Tongue (tissue), 2 donors: Measurements from ENCODE around the gene COBL. TPM values are rescaled to one million over a fixed set of nuclear protein-coding genes. Genes with fewer than 3 reads are reported as not detected.

Experiments
- DNase-seq: peaks from one replicate; pipeline ENCODE4 v3.0.0-alpha.2; 2015
- total RNA-seq: library from RNA; depleted of rRNA; stranded (reverse); fragments of >200 nt; gene quantifications from one replicate; pipeline ENCODE4 v1.2.3, GENCODE V29; 2014

Gene COBL
- total RNA-seq, 1 donor from 2014 or later, result 87.7 TPM

DNA sequence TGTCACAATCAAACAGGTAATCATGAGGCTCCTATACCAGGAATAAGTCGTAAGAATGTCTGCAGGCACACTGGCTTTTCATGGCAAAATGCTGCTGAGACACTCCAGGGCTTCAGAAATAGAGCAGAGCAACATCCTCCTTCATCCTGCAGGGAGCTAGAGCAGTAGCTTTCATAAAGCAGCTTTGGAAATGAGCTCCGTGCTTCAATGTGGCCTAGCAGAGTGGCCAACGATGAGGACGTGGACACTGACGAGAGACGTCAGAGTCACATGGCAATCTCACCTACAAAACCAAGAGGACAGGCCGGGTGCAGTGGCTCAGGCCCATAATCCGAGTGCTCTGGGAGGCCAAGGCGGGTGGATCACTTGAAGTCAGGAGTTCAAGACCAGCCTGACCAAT, 9.8 kb downstream of the COBL start:
- DNase-seq, result no peak

DNA sequence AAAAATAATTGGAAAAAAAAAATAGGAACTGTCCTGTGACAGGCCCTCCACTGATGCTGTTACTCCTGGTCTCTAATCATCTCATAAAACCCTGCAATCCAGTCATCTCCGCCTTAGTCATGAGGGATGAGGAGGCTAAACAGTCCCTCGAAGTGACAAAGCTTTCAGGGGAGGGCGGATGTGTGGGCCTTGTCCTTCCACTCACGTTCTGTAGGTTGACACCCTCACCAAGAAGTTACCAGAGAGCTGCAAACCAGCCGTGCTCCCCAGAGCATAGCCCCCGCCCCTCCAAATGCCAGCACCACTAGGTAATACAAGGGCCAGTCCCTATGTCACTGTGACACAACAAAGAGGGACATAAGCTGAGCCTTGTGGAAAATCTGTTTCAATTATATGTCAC, 11.9 kb downstream of the COBL start:
- DNase-seq, result no peak

DNA sequence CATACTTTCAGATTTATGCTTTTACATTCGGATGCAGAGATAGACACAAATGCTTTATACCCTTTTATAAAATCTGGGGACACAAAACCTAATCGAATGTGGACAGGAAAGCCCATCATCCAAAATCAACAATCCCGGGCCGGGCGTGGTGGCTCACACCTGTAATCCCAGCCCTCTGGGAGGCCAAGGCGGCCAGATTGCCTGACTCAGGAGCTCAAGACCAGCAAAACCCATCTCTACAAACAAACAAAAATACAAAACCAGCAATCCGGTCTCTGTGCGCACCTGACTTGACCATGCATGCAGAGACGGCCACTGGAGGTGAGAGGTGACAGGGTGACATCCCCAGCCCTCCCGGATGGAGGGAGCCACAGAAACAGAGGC, 13.5 kb downstream of the COBL start:
- DNase-seq, result no peak

DNA sequence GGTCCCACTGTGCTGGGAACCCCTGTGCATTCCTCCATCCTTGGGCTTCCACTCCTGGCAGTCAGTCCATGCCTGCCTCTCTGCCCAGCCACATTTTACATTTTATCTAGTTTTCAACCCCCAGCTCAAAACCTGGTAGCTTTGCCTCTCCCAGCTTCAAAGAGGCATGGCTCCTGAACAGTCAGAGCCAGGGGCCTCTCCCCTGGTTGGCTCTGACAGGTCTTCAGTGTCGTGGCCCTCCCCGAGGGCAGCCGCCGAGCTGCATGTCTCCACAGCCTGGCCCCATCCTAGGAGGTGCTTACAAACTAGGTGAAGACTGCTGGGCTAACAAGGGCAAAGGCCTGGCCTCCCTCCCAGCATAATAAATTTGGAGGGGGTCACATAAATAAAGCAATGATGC, 14.8 kb downstream of the COBL start:
- no peak for DNase-seq

DNA sequence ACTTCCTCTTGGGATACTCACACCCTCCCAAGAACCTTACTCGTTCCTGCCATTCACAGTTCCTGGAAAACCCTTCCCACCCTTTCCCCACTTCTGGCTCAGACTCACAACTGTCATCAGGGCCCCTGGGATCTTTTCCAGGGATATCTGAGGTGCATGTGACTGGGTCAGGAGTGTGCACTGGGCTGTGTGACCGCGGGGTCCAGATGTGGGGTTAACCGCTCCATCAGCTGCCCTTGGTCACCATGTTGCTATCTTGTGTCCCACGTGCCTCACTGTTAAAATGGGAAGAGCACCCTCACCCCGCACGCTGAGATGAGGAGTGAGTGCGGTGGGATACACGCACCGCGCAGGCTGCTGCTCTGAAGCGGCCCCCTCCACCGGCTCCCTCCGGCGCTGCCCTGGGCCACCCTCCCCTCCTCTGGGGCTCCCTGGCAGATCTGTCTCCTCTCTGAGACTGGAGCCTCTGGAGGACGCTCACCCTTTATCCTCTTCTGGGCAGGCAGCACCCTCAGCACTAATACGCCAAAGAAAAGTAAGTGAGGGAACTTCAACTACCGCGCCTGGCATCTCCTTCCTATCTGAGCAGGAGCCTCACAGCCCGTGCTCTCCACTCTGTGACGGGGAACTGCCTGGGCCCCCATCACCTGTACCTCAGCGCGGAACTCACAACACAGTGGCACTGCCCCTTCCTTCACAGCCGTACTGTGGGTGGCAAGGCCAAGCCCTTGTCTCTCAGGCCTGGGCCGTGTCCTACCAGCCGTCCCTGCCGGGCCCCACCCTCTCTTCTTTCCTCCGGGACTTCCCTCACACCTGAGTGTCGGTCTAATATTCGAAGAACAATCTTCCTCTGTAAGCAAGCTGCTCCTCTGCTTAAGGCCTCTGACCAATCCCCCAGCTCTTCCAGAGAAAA, 15.6 kb downstream of the COBL start:
- no peak for DNase-seq

- no peak for DNase-seq
Observed at GRCh38 chr7:51299391-51300133, 17.0 kb downstream of the COBL start.

DNA sequence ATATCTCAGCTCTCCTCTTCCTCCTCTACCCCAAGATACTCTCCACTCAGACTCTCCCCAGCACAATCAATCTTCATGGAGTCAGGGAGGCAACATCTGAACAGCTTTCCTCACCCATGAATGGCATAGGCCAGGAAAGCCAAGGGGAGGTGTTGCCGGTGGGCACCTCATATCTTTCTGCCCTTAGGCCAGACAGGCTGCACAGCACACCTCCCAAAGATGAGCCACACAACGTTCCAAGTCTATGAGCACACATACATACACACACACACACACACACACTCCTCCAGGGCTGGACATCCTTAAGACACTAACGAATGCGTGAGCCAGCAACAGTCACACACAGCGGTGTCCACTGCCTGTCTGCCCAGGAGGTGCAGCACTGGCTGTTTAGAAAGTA, 17.7 kb downstream of the COBL start:
- no peak for DNase-seq

GRCh38 chr7:51297986-51298385, 18.6 kb downstream of the COBL start:
- no peak for DNase-seq

DNA sequence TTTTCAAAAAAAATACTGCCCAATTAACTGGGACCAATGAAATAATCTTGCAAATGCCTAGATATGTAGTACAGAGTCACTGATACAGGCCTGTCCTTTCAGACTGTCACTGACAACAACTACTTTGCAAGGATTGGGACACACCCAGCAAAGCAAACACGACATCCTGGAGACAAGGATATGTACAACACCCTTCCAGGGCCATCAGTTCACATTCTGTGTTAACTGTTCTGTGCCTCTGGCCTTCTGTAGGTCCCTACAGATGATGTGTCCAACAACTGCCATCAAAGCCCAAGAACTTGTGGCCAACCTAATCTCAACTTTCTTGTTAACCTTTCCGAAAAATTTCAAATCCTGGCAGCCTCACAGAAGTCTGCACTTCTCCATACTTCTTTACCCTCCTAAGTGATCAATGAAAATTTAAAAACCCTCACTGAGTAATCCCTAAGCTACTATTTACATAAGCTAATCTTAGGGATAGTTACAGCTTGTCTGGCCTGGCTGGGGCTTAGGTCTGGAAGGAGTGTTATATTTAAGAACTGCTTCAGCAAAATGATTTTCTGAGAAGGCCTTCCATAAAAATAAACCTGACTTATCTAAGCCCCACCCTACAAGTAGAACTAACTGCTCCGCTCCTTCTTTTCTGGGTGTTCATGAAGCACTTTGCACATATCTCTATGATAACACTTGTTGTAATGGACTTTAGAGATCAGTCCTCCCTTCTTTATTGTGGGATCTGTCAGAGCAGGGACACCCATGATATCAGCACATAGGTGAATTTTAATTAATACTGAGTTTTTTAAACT, 21.0 kb downstream of the COBL start:
- DNase-seq, result no peak

- no peak for DNase-seq
Observed at GRCh38 chr7:51292596-51292995, 24.0 kb downstream of the COBL start.

- DNase-seq, result no peak
Observed at GRCh38 chr7:51290702-51291540, 25.7 kb downstream of the COBL start.

DNA sequence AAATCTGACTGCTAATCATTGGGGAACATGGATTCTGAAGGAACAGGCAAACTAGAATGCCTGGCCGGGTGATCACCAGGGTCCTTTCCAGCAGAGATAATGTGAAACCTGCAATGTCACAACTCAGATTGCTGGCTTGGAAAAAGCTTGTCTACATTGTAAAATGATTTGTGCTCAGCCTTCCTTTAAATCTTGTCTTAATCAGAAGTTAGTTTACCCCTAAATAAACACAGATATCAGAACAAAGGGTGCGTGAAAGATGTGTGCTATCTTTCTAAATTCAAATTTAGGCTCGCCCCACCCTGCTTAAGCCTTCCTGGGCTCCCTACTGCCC, 26.3 kb downstream of the COBL start:
- DNase-seq, result no peak

GRCh38 chr7:51289623-51290303, 26.8 kb downstream of the COBL start:
- DNase-seq, result no peak

DNA sequence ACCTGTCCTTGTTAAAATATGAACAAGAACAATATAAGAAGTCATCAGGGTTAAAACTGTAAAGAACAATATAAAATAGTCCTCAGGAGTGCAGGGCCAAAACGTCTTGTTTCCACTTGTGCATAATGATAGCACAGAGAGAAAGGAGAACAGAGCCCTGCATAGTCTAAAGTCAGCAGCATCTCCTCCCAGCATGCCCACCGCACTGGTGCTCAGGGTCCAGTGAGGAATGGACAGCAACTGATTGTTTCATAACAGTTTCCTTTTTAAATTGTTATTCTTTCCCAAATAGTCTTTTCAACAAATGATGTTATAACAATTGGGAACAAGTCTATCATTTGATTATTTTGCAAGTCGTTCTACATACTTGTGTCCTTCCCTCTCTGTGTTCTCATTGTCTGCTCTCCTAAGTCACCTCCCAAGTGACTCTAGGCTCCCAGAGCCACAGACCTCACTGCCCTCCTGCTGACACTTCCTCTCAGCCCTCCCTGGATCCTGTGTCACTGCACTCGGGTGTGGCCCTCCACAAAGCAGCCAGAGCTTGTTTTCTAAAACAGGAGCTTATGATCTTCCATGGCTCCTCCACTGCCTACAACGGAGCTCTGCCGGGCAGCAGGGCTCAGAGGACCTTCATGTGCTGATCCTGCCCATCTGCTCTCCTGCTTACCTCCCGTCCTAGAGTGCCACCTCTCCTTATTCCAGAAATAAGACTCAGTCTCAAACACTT, 27.6 kb downstream of the COBL start:
- peak; percentile 50 for DNase-seq

DNA sequence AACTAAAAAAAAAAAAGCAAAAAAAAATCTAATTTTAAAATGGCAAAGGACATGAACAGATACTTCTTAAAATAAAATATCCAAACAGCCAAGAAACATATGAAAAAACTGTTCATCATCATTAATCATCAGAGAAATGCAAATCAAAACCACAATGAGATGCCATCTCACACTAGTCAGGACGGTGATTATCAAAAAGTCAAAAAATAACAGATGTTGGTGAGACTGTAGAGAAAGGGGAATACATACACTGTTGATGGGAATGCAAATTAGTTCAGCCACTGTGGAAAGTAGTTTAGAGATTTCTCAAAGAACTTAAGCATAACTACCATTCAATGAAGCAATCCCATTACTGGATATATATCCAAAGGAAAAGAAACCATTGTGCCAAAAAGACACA, 30.2 kb downstream of the COBL start:
- no peak for DNase-seq

DNA sequence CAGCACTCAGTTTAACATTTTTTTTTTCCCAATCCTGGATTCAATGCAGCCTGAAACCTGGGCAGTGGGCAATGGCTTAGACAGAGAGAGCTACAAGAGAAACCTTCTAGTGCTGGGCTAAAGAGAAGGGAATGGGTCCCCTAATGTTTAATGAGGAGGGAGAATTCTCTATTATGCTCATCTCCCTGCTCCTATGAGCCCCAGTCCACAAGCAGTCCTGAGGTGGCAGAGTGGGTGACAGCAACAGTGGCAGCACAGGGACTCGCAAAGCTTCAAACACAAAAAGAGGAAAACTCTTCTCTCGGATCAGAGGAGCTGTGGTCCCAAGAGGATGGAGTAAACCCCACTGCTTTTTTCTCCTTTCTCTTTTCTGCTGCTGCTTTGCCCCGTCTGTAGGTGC, 36.5 kb downstream of the COBL start:
- DNase-seq, result no peak

DNA sequence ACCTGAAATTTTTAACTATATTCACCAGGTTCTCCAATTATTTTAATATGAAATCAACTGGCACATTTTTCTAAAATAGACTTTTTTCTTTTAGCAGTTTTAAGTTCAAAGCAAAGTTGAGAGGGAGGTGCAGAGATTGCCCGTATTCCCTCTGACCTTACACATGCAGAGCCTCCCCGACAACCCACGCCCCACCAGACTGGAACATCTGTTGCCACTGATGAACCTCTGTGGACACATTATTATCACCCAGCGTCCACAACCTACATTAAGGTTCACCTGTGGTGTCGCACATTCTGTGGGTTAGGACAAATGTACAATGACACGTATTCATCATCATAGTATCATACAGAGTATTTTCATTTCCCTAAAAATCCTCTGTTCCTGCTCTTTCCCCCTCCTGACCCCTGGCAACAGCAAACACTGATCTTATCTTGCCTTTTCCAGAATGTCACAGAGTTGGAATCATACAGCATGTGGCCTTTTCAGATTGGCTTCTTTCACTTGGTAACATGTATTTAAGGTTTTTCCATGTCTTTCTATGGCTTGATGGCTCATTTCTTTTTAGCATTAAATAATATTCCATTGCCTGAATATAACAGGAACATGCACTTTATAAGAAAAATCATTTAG, 37.1 kb downstream of the COBL start:
- DNase-seq, result no peak

DNA sequence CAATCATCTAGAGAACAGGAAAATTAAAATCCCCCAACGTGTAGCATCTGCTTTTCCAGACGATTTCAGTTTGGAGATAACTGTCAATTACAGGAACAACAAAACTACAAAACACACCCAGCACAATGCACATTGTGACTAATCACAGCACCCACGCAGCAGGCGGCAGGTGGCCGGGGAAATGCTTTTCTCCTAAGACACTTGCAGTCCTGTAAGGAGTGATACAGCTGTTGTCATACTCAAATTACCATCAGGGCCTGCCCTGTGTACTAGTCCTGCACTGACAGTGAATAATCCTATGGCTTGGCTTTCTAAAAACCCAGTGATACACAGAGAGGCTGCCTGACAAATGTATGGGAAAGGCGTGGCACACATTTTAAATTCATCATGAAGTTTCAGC, 37.8 kb downstream of the COBL start:
- peak; percentile 90 for DNase-seq

DNA sequence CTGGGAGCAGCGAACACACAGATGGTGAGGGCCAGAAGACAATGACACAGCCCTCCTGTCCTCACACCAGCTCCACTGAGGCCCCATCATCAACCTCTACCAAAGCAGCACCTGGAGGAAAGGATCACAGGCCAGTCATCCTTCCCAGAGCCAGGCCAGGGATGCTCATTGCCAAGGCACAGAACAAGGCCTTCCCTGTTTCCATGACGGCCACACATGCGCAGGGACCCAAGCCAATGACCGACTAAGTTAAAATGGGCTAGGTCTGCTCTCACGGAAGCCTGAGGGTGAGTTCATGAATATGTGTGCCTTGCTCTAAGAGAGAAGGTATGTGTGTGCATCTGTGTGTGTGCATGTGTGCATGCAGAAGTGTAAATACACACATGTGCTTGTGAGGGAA, 39.6 kb downstream of the COBL start:
- no peak for DNase-seq

DNA sequence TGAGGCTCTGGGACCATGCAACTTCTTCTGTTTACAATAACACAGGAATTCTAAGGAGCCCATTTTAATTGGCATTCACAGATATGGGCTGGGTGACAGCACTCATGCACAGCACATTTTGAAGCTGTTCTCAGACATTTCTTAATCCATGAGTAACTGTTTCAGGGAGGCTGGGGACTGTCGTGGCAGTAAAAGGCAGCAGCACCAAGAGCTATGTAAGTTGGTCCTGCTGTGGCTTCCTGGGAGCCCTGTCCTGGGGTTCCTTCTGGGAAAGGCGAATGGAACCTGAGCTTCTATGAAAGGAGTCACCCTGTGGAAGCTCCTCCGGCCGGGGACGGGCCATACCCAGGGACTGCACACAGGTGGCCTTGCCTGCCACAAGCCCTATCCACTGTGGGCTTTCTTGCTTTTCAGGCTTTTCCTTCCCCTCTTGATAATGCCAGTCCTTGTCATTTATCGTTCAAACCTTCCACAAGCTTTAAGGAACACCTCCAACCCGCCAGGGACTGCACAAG, 40.5 kb downstream of the COBL start:
- DNase-seq, result no peak
